Iris pigment epithelial cell (primary cell): ENCODE data around the gene PSPC1.
"Not testable (repeated sequence)": the region's sequence is repeated elsewhere in the genome, so short reads cannot be mapped to it uniquely, and the experiment has no call there.

Experiments used
- DNase-seq: peaks from one replicate; pipeline ENCODE4 v3.0.0-alpha.2; 2011; ENCODE audit warnings: low read depth

Gene PSPC1, protein sequence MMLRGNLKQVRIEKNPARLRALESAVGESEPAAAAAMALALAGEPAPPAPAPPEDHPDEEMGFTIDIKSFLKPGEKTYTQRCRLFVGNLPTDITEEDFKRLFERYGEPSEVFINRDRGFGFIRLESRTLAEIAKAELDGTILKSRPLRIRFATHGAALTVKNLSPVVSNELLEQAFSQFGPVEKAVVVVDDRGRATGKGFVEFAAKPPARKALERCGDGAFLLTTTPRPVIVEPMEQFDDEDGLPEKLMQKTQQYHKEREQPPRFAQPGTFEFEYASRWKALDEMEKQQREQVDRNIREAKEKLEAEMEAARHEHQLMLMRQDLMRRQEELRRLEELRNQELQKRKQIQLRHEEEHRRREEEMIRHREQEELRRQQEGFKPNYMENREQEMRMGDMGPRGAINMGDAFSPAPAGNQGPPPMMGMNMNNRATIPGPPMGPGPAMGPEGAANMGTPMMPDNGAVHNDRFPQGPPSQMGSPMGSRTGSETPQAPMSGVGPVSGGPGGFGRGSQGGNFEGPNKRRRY

DNA sequence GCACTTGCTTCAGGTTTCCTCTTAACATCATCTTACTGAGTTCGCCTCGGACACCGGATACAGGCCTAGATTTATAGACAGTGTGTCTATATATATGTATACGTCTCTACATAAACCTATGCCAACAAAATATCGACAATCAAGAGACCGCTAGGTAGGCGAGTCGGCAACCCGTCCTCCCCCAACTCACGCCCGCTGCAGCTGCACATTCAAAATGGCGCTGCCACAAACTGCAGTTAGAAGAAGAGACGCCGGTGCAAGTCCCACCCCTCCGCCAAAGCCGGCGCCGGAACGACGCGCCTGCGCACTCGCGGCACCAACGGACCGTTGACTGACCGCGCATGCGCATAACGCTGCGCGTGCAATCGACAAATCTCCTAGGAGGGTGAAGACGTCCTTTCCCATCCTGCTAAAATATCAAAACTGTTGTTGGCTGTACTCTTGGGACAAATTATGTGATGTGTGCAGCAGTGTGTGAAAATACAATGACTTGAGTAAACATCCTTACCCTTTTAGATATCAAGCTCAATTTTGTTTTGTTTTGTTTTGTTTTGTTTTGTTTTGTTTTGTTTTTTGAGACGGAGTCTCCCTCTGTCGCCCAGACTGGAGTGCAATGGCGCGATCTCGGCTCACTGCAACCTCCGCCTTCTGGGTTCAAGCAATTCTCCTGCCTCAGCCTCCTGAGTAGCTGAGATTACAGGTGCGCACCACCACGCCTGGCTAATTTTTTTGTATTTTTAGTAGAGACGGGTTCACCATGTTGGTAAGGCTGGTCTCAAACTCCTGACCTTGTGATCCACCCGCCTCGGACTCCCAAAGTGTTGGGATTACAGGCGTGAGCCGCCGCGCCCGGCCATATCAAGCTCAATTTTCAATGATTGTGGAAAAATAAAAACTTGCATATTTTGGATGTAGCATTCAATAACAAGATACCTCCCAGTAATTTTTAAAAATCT lies at the start of gene PSPC1:
TSS of gene PSPC1 (minus strand) at position 219 of the 956 bp plus-strand sequence. CDS start at position 31, 188 bp downstream.
- DNase-seq = peak; percentile 90

DNA sequence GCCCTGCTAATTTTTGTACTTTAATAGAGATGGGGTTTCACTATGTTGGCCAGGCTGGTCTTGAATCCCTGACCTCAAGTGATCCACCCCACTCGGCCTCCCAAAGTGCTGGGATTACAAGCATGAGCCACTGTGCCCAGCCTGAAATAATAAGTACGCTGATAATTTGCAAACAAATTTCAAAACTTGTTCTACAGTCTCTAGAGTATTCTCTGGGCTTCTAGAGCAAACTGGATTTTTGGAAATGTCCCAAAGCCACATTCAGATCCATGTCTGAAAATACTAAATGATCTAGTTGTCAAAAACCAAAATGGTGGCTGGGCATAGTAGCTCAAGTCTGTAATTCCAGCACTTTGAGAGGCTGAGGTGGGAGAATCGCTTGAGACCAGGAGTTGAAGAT lies 39.9 kb upstream of the PSPC1 start:
- no peak for DNase-seq

DNA sequence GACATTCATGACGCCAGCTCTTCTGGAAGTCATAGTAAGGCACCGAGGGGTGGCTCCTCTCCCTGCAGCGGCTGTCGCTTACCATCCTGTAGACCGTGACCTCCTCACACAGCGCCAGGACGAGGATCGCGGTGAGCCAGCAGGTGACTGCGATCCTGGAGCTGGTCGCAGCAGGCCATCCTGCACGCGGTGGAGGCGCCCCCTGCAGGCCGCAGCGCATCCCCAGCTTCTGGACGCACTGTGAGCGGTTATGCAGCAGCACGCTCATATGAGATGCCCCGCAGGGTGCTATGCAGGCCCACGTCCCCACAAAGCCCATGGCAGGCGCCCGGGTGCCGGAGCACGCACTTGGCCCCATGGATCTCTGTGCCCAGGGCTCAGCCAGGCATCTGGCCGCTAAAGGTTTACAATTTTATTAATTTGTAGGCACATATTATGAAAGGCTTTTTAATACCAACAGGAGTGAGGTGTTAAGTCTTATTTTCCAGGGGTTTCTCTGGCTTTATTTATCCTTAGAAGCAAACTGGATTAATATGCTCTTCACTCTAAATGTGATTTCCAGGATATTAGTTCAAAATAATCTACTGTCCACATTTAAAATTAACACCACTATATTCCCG lies 35.6 kb upstream of the PSPC1 start:
- peak; percentile 48 for DNase-seq

DNA sequence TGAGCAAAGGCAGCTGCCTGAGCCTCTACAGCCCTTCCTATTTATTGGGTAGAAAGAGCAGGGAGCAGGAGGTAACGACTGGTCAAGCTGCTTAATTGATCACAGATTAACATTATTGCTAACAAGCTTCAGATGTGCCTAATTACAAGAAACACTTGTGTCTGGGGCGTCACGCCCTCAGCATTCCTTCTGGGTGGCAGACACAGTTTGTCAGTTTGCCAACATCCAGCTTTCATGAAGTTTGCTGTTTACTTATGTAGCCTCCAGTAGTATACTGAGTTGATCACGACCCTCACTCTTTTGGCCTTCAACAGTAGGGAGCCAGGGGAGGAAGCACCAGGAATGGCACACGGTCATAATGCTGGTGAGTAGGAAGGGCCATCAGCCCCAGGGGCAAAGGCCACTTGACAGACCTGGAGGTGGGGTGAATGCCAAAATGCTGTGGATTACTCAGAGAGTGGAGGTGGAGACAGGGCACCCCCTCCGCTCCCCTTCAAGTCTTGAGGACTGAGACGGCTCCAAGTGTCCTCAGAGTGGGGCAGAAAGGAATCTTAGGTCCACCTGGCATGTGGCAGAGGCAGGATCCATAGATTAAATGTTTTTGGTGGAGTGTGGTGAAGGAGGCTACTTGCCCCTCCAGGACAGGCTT lies 34.9 kb upstream of the PSPC1 start:
- no peak for DNase-seq

DNA sequence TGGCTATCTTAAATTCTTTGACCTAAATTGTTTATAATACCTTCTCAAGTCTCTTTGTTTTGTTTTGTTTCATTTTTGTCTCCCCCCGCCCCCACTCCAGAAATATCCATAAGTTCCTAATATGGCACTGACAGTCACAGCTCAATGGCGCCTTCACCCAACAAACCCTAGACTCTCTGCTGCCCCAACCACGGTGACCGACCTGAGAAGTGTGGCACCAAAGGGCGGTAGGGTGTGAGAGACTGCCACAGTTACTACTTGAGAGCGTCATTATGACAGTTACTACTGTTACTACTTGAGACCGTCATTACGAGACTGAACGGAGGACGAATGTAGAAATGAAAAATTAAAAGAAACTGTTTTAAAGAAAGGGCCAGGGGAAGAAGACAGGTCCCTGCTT lies 34.4 kb upstream of the PSPC1 start:
- no peak for DNase-seq

DNA sequence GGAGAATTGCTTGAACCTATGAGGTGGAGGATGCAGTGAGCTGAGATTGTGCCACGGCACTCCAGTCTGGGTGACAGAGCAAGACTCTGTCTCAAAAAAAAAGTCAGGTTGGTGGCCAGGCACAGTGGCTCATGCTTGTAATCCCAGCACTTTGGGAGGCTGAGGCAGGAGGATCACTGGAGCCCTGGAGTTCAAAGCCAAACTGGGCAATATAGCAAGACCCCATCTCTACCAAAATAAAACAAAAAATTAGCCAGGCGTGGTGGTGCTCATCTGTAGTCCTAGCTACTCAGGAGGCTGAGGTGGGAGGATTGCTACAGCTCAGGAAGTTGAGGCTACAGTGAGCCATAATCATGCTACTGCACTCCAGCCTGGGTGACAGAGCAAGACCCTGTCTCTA lies 33.1 kb upstream of the PSPC1 start:
- not testable (repeated sequence) for DNase-seq

DNA sequence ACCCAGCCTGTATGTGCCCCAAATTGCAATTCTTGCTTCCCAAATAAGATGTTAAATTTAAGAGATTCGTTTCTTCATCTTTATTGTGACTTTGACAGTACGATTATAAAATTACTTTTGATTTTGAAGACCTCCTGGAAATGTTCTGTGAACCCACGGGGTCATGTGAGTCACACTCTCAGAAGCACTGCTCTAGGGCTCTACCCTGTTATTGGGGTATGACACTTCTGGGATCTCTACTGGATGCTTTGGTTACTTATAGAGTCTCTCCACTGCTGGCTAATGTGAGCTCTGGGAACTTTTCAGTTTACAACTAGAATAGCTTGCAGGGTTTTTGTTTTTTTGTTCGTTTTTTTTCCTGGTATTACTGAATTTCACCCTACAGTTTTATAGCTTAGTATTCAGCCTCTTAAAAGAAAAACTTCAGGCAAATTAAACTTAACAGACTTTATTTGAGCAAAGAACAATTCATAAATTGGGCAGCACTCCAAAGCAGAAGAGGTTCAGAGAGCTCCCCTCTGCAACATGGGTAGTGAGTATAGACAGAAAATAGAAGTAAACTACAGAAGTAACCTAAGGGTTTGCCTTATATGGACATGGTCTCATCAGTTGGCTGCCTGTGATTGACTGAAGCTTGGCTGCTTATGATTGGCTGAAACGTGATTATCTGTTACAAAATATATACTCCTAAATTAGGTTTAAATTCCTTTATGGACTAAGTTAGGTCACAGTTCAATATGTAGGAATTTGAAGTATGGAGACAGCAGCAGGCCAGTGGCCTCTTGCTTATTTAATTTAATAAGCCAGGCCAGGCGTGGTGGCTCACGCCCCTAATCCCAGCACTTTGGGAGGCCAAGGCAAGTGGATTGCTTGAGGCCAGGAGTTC lies 28.5 kb upstream of the PSPC1 start:
- DNase-seq = peak; percentile 78

DNA sequence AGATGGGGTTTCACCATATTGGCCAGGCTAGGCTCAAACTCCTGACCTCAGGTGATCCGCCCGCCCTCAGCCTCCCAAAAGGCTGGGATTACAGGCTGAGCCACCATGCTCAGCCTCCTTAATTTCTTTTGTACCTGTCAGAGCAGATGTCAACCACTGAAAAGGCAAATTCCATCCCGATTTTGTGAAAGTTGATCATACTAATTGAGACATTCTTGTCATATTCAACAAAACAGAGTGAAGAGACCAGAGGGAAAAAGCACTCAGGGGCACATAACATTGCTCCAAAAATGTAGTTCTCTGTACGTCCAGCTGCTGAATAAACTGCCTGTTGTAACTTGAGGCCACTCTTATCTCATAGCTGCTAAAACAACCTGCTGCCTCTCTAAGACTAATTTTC lies 27.4 kb upstream of the PSPC1 start:
- DNase-seq = no peak

DNA sequence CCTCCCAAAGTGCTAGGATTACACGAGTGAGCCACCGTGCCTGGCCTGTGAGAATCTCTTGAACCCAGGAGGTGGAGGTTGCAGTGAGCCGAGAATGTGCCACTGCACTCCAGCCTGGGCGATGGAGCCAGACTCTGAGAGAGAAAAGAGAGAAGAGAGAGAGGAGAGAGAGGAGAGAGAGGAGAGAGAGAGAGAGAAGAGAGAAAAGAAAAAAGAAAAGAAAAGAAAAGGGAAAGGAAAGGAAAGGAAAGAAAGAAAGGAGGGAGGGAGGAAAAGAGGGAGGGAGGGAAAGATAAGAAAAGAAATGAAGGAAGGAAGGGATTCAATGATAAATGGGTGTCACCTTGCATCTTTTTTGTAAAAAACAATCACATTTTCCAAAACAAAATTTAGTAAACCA lies 23.0 kb upstream of the PSPC1 start:
- no peak for DNase-seq

DNA sequence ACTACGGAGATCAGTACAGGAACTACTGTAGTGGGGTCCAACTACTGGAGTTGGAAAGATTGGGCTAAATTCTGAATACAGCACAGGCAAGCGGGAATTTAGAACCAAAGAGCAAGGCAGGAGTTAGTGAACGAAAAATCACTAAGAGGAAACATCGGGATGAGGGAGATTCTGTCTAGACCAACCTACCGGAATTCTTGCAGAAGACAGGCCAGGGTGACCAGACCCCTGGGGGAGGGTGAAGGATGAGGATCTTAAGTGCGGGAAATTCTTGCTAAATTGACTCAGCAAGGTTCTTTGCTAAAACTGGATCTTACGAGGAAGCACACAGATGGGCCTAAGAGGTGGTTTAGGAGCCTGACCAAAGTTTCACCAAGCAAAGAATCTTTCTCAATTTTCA lies 13.2 kb upstream of the PSPC1 start:
- no peak for DNase-seq

DNA sequence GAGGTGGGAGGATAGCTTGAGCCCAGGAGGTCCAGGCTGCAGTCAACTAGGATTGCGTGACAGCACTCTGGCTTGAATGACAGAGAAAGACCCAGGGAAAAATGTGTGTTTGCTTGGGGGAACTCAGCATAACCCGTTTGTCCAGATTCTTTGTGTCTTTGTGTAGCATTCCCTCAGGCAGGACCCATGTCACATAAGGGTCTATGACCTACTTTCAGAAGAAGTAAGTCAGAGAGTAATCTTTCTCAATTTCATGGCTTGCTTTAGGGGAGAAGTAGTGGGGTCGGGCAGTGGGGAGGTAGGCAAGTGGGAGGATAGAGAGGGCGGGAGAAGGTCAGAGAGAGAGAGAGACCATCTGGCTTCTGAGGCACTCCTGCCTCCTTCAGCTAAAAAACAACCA lies 11.9 kb upstream of the PSPC1 start:
- DNase-seq = no peak

DNA sequence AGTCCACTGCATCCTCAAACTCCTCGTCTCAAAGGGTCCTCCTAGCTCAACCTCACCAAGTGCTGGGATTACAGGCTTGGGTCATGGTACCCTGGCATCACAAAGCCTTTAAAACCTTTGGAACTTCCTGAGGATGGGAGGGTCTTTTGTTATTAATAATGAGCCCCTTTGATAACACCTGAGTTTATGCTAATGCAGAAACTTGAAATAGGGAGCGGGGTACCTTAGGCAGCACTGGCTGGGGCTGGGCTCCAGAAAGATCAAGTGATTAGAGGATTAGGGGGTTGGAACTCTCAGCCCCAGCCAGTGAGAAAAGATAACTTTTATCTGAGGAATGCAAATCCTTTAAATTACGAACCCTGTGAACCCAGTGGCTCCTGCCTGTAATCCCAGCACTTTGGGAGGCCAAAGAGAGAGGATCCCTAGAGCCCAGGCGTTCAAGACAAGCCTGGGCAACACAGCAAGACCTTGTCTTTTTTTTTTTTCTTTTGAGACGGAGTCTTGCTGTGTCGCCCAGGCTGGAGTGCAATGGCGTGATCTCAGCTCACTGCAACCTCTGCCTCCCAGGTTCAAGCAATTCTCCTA lies 9.3 kb upstream of the PSPC1 start:
- DNase-seq = no peak

DNA sequence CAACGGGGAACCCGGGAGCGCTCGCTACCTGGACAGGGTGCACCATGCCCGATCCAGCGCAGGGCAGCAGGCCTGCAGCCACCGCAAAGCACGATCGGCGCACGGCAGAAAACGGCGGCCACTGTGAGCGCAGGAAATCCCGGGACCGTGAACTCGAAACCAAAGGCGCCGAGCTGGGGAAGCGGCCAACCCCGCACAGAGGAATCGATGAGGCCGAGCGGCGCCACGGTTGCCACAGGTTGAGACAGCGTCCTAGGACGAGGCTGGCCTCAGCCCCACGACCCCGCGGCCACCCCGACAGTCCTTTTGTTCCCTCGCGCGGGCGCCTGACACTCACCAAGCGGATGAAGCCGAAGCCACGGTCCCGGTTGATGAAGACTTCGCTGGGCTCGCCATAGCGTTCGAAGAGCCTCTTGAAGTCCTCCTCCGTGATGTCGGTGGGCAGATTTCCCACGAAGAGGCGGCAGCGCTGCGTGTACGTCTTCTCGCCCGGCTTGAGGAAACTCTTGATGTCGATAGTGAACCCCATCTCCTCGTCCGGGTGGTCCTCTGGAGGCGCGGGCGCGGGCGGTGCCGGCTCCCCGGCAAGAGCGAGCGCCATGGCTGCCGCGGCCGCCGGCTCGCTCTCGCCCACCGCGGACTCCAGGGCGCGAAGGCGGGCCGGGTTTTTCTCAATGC lies 557 bp downstream of the PSPC1 start:
- peak; percentile 66 for DNase-seq

DNA sequence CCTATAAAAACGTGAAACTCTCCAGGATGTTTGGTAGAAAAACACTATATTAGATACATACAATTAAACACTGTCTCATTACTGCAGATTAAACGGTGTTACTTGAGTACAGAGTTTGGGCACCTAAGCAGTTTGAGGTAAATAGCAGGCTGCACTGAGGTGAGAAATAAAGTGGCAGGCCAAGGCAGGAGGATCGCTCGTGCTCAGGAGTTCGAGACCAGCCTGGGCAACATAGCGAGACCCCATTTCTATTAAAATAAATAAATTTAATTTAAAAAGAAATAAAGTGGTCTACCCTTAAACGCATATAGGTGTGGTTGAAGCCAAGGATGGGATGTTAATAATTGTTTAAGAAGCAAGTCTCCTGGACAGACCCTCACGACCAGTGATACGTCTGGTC lies 1.2 kb downstream of the PSPC1 start:
- no peak for DNase-seq

DNA sequence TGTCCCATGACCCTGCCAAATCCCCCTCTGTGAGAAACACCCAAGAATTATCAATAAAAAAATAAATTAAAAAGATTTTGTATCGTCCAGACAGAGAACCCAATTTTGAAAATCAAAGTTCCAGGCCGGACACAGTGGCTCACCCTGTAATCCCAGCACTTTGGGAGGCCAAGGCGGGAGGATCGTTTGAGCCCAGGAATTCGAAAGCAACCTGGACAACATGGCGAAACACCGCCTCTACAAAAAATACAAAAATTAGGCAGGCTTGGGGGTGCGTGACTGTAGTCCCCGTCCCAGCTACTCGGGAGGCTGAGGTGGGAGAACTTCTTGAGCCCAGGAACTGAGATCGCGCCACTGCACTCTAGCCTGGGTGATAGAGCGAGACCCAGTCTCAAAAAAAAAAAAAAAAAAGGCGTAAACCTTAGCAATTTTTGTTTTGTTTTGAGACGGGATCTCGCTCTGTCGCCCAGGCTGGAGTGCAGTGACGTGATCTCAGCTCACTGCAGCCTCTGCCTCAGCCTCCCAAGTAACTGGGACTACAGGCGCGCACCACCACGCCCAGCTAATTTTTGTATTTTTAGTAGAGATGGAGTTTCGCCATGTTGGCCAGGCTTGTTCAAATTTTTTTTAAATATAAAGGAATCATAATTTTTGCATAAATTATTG lies 1.9 kb downstream of the PSPC1 start:
- not testable (repeated sequence) for DNase-seq

DNA sequence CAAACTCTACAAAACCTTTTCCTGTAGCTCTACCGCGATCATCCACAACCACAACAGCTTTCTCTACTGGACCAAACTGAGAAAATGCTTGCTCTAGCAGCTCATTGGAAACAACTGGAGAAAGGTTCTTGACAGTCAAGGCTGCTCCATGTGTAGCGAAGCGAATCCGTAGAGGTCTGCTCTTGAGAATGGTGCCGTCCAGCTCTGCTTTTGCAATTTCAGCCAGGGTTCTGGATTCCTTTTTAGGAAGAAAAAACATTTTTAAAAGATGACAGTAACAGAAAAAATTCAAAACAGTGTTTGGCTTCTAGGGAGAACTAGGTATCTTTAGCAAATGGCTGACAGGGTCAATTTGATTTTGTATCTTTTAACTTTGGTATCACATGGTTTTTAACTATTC lies 10.4 kb downstream of the PSPC1 start:
- no peak for DNase-seq

DNA sequence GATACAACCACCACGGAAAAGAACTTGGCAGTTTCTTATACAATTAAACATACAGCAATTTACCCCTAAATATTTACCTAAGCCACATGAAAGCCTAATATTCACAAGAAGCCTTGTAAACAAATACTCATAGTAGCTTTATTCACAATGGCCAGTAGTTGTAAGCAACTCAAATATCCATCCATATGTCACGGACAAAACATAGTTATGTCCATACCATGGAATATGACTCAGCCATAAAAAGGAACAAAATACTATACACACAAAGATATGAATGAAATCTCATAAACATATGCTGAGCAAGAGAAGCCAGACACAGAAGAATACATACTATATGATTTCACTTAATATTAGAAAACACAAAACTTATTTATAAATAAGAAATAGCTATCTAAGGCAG lies 12.9 kb downstream of the PSPC1 start:
- DNase-seq = no peak

DNA sequence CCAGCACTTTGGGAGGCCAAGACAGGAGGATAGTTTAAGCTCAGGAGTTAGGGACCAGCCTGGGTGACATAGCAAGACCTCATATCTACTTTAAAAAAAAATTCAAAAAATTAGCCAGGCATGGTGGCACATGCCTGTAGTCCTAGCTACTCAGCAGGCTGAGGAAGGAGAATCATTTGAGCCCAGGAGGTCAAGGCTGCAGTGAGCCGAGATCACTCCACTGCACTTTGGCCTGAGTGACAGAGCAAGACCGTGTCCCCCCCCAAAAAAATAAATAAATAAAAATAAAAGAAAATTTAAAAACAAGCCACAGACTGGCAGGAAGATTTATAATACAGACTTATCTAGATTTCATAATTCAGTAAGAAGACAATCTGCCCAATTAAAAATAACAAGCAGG lies 14.8 kb downstream of the PSPC1 start:
- DNase-seq = no peak

DNA sequence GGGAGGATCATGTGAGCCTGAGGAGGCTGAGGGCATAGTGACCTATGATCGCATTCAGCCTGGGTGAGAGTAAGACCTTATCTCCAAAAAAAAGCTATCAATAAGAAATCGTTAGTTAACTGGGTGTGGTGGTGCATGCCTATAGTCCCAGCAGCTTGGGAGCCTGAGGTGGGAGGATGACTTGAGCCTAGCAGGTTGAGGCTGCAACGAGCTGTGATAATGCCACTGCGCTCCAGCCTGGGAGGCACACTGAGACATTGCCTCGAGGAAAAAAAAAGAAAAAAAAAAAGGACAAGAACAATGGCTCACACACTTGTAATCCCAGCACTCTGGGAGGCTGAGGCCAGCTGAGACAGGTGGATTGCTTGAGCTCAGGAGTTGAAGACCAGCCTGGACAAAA lies 16.2 kb downstream of the PSPC1 start:
- no peak for DNase-seq
